Peyer's patch (tissue), 4 donors: Measurements from ENCODE around the gene SREK1IP1. TPM values are rescaled to one million over a fixed set of nuclear protein-coding genes. Genes with fewer than 3 reads are reported as not detected.

Experiments
- DNase-seq, 3 donors: peaks; one replicate each; pipeline ENCODE4 v3.0.0-alpha.2; 2017 to 2019
- H3K27ac ChIP-seq, 4 donors: fragments of 200-600 bp; sonication (generic); one replicate each; pipeline ENCODE4 v1.5.1; 2016 to 2019
- H3K27me3 ChIP-seq, 2 donors: fragments of 200-600 bp; sonication (generic); one replicate each; pipeline ENCODE4 v1.5.1; 2019
- H3K36me3 ChIP-seq, 3 donors: fragments of 200-600 bp; sonication (generic); one replicate each; pipeline ENCODE4 v1.5.1; 2016 to 2019
- H3K4me1 ChIP-seq, 4 donors: fragments of 200-600 bp; sonication (generic); one replicate each; pipeline ENCODE4 v1.5.1; 2016 to 2019
- H3K4me3 ChIP-seq, 4 donors: fragments of 200-600 bp; sonication (generic); 1 replicate in 3 of 4; 2 replicates in 1 of 4; pipeline ENCODE4 v1.5.1; 2016 to 2019; ENCODE audit warnings: mild to moderate bottlenecking in 1 of 4
- H3K9me3 ChIP-seq, 4 donors: fragments of 200-600 bp; sonication (generic); one replicate each; pipeline ENCODE4 v1.5.1; 2016 to 2019; ENCODE audit warnings: mild to moderate bottlenecking in 1 of 4
- POLR2A ChIP-seq, 2 donors: fragments of 450-650 bp; IDR thresholded peaks; one replicate each; pipeline ENCODE4 v1.5.1; 2017; ENCODE audit warnings: antibody characterized with exemption in 2 of 2, mild to moderate bottlenecking in 2 of 2, moderate library complexity in 2 of 2
- total RNA-seq, 4 donors: library from RNA; depleted of rRNA; stranded (reverse); fragments of >200 nt; gene quantifications; one replicate each; pipeline ENCODE4 v1.1.0, GENCODE V29; 2016
- TF ChIP-seq, protein P1 (sequence below), 6 experiments: fragments of 450-650 bp in 4 of 6; fragments of 200-600 bp in 2 of 6; sonication (generic) in 1 of 6; IDR thresholded peaks; one replicate each; pipeline ENCODE4 v1.5.1; 2017 to 2019; ENCODE audit warnings: antibody characterized with exemption in 6 of 6, mild to moderate bottlenecking in 3 of 6, moderate library complexity in 1 of 6

SREK1IP1 gene
- total RNA-seq, 4 donors from 2014 or later: 5.8 to 7.0 (median 6.6) TPM

DNA sequence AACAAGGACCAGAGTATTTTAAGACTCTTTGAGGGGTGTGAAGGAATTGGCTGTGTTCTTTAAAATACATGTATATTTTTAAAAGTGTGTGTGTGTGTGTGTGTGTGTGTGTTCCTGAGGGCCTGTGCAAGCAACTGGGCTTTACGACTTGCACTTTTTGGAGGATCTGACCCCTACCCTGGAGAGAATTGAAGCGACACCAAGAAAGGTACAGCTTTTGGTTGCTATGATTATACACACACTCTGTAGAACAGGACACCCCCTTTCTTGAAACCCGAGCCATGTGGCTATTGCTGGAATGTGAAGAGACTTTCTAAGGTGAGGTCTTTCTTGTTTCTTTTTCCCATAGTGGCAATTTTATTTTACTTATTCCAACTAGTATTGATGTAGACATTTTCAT, 77.2 kb downstream of the SREK1IP1 start:
- Histone ChIP-seq H3K4me3 (no peak overlapping the region), H3K4me1 (peaks cover 0 to 7% (median 0%) of the 10 kb centered on the region in 4 donors), H3K9me3 (no peaks in the 10 kb centered on the region), H3K36me3 (no peaks in the 10 kb centered on the region), H3K27ac (no peak overlapping the region), H3K27me3 (no peaks in the 10 kb centered on the region)
- DNase-seq: no peak
- TF ChIP-seq, protein P1, sequence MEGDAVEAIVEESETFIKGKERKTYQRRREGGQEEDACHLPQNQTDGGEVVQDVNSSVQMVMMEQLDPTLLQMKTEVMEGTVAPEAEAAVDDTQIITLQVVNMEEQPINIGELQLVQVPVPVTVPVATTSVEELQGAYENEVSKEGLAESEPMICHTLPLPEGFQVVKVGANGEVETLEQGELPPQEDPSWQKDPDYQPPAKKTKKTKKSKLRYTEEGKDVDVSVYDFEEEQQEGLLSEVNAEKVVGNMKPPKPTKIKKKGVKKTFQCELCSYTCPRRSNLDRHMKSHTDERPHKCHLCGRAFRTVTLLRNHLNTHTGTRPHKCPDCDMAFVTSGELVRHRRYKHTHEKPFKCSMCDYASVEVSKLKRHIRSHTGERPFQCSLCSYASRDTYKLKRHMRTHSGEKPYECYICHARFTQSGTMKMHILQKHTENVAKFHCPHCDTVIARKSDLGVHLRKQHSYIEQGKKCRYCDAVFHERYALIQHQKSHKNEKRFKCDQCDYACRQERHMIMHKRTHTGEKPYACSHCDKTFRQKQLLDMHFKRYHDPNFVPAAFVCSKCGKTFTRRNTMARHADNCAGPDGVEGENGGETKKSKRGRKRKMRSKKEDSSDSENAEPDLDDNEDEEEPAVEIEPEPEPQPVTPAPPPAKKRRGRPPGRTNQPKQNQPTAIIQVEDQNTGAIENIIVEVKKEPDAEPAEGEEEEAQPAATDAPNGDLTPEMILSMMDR (IDR thresholded peaks at IDR 0.05): no peak
- no peak for TF ChIP-seq POLR2A (IDR thresholded peaks at IDR 0.05)

DNA sequence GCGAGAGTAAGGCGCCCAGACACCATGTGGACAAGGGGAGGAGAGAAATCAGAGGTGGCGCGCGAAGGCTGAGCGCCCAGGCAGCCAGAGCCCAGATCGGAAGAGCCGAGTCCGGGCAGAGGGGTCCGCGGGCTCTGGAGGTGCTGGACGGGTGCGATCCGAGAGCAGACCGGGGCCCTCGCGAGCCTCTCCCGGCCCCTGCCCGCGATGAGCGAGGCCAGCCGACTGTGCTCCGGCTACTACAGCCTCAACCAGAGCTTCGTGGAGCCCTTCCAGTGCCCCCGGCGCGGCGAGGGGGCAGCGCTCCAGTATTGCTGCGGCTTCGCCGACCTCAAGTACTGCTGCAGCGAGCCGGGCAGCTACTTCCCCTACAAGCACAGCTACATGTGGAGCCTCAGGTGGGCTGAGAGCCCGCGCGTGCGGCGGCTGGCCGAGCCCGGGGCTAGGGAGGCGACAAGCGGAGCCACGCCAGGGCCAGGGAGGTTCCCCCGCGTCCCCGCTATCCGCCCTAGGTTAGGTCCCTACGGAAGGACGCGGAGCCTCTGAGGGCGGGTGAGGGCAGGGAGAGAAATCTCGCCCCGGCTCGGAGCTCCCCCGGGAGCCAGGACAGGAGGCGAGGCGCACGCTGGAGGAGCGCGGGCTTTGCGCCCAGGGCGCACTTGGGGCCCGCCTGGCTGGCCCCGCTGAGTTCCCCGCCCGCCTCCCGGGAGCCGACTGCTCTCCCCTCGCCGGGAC, 77.9 kb downstream of the SREK1IP1 start, which contains the start of gene SHISAL2B:
SHISAL2B (plus strand) TSS at position 87 of the 735 bp plus-strand sequence; CDS start at position 208, 121 bp downstream.
- H3K36me3 ChIP-seq: no peaks in the 10 kb centered on the region
- H3K9me3 ChIP-seq: no peaks in the 10 kb centered on the region
- H3K4me1 ChIP-seq: peaks cover 0 to 7% (median 0%) of the 10 kb centered on the region in 4 donors
- H3K27me3 ChIP-seq: no peaks in the 10 kb centered on the region
- TF ChIP-seq, protein P1 (IDR thresholded peaks at IDR 0.05): no peak
- TF ChIP-seq POLR2A (IDR thresholded peaks at IDR 0.05): no peak
- no peak for DNase-seq
- H3K27ac ChIP-seq: no peak within 1 kb of the TSS
- peak within 1 kb of the TSS in 1 of 4 donors; percentile 17 for H3K4me3 ChIP-seq

DNA sequence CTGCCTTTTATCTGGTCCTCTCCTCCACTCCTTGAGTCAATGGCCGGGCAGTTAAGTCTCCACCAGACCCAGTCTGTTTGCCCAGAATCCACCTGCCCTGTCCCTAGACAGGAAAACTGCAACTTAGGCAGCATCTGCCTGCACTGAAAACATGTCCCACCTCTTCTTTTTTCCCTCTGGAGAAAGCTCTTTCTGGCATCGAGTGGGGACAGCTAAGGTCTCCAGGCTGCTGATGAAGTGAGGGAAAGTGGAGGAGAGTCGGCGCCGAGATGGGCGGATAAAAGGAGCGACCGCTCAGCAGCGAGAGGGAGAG, 78.4 kb downstream of the SREK1IP1 start:
- Histone ChIP-seq H3K9me3 (no peaks in the 10 kb centered on the region), H3K27ac (no peak overlapping the region), H3K4me3 (peak overlapping the region in 1 of 4 donors; percentile 17), H3K27me3 (no peaks in the 10 kb centered on the region), H3K4me1 (peaks cover 0 to 7% (median 0%) of the 10 kb centered on the region in 4 donors), H3K36me3 (no peaks in the 10 kb centered on the region)
- no peak for DNase-seq
- TF ChIP-seq, protein P1 (IDR thresholded peaks at IDR 0.05): no peak
- TF ChIP-seq POLR2A (IDR thresholded peaks at IDR 0.05): no peak

DNA sequence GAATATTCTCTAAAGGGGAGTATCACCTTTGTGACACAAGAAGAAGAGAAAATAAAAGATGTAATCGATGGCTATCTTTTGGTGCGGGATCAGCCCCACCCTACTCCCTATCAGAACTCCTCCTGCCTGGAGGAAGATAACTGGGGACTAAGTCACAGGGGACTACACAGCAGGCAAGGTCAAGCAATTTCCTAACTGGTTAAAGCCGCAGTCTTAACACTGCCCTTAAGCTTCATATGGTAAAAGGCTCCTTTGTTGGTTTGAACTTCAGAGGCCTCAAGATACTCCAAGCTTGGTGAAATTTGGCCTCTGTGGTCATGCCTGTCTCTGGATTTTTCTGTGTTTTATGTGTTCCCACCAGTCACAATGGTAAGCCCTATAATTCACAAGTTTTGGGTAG, 79.5 kb downstream of the SREK1IP1 start:
- no peaks in the 10 kb centered on the region for H3K27me3 ChIP-seq
- no peak overlapping the region for H3K27ac ChIP-seq
- DNase-seq: no peak
- H3K9me3 ChIP-seq: no peaks in the 10 kb centered on the region
- H3K4me3 ChIP-seq: no peak overlapping the region
- peaks cover 0 to 7% (median 0%) of the 10 kb centered on the region in 4 donors for H3K4me1 ChIP-seq
- no peaks in the 10 kb centered on the region for H3K36me3 ChIP-seq
- TF ChIP-seq, protein P1 (IDR thresholded peaks at IDR 0.05): no peak
- no peak for TF ChIP-seq POLR2A (IDR thresholded peaks at IDR 0.05)

DNA sequence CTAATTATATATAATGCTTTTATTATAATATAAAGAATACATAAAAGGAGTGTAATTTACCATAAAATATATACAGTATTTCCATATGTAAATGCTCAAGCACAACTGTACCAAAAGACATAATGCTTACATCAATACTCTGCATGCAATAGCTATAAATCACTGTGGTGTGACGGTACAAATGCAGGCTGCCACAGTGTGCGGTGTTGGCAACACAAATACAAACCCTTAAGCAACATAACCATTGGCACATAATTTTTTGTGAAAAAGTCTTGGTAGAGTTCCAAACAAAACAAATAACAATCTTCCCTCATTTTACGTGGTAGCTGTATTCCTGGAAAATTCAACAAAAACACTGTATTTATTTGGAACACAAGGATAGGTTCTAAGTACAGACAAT, 80.1 kb downstream of the SREK1IP1 start:
- no peak for DNase-seq
- H3K27me3 ChIP-seq: no peaks in the 10 kb centered on the region
- TF ChIP-seq, protein P1 (IDR thresholded peaks at IDR 0.05): no peak

More for the DNA sequence above, 80.1 kb downstream of the SREK1IP1 start:
- Histone ChIP-seq H3K4me3 (no peak overlapping the region), H3K36me3 (no peaks in the 10 kb centered on the region), H3K4me1 (peaks cover 0 to 7% (median 0%) of the 10 kb centered on the region in 4 donors), H3K9me3 (no peaks in the 10 kb centered on the region), H3K27ac (no peak overlapping the region)
